Heart right ventricle (tissue), 16 donors: ENCODE measurements around the gene FZR1. TPM values are rescaled to one million over a fixed set of nuclear protein-coding genes. Genes with fewer than 3 reads are reported as not detected.

Source experiments
- ATAC-seq, 8 donors: fragments of 200-7000 bp; cut with Tn5 transposase; one replicate each; pipeline ENCODE4 v1.9.1; 2020; ENCODE audit warnings: mild to moderate bottlenecking in 8 of 8, moderate library complexity in 8 of 8, moderate number of reproducible peaks in 1 of 8
- DNase-seq, 2 donors: peaks; one replicate each; pipeline ENCODE4 v3.0.0-alpha.2; 2020
- H3K27ac ChIP-seq, 10 donors: fragments of 200-600 bp; sonication (generic) in 2 of 10; one replicate each; pipeline versions ENCODE4 v1.5.0 to v1.8.0; 2020 to 2022; ENCODE audit warnings: mild to moderate bottlenecking in 3 of 10
- H3K27me3 ChIP-seq, 7 donors: fragments of 200-600 bp; one replicate each; pipeline ENCODE4 v1.8.0; 2021 to 2022; ENCODE audit warnings: mild to moderate bottlenecking in 2 of 7
- H3K36me3 ChIP-seq, 9 donors: fragments of 200-600 bp; sonication (generic) in 1 of 9; one replicate each; pipeline versions ENCODE4 v1.5.0 to v1.8.0; 2020 to 2022; ENCODE audit warnings: mild to moderate bottlenecking in 2 of 9
- H3K4me1 ChIP-seq, 9 donors: fragments of 200-600 bp; sonication (generic) in 1 of 9; one replicate each; pipeline versions ENCODE4 v1.5.0 to v1.8.0; 2020 to 2022; ENCODE audit warnings: mild to moderate bottlenecking in 4 of 9
- H3K4me3 ChIP-seq, 10 donors: fragments of 200-600 bp; sonication (generic) in 2 of 10; one replicate each; pipeline versions ENCODE4 v1.5.0 to v1.8.0; 2020 to 2022; ENCODE audit warnings: mild to moderate bottlenecking in 7 of 10, moderate library complexity in 2 of 10
- H3K9me3 ChIP-seq, 11 donors: fragments of 200-600 bp in 10 of 11; sonication (generic) in 2 of 11; one replicate each; pipeline versions ENCODE4 v1.5.0 to v1.8.0; 2013 to 2022; ENCODE audit warnings: mild to moderate bottlenecking in 2 of 11, control low read depth in 1 of 11, moderate library complexity in 1 of 11
- CTCF ChIP-seq, 9 donors: fragments of 200-600 bp; sonication (generic) in 2 of 9; IDR thresholded peaks; one replicate each; pipeline versions ENCODE4 v1.5.0 to v1.8.0; 2021 to 2022; ENCODE audit warnings: antibody characterized with exemption in 9 of 9, mild to moderate bottlenecking in 5 of 9, moderate library complexity in 1 of 9
- WGBS, 2 donors: extraction: QIAGEN DNeasy Blood & Tissue Kit; methylation state at CpG; one replicate each; pipeline ENCODE4 v1.1.7; 2013; ENCODE audit warnings: inconsistent platforms in 1 of 2; 5-methylcytosine and 5-hydroxymethylcytosine counted together
- intact Hi-C, 10 donors: fragments of 100-400 bp; cut with DNase I; formaldehyde crosslinking; loops; one replicate each; pipeline versions ENCODE4 v1.11.1 to v1.14.2; 2022
- polyA plus RNA-seq, 2 donors: library from polyadenylated mRNA; stranded (reverse); fragments of 200-250 nt; gene quantifications; one replicate each; pipeline ENCODE4 v1.2.3, GENCODE V29; 2013
- total RNA-seq, 10 donors: library from RNA; stranded (reverse); fragmentation: NEBNext Ultra II Directional in 3 of 10; extraction: Animal tissue kit (Norgen Biotek cat#: 25700) in 3 of 10; gene quantifications; one replicate each; pipeline versions ENCODE4 v1.2.1 to v1.2.4, GENCODE V29; 2021 to 2023
- donor health status: Arrhythmogenic right ventricular cardiomyopathy.
- donor health status: ischemic (EF 13 %, LVEDD 7.1; RV severe dilation, severe dysfunction).
- donor health status: healthy with polysubstance abuse.
- donor health status: DM: no; HTN: yes; CAD: no.
- donor health status: DM: no; HTN: no; CAD: no.
- donor health status: ischemic (EF 25% LVEDD 6.9; RV normal size, moderate dysfunction).
- donor health status: ischemic (EF 25% LVEDD 5.7; RV mildly dilated, moderate dysfunction).
- donor health status: healthy.
- donor health status: DM: yes; HTN: yes; CAD: no.
- donor health status: Ischemic cardiomyopathy.
- donor health status: ischemic (EF 35%, LVEDD 5.7; RV mildly dilated, moderate dysfunction).
- donor health status: nonischemic (EF 11% LVEDD 7.7; RV severe dilation, severe dysfunction).
- donor health status: DM: yes; HTN: yes; CAD: no.
- donor health status: PGD.
- donor health status: ischemic (EF 29% LVEDD 5.4; RV normal size, mild dysfunction).
- donor health status: nonischemic (EF 23%, LVEDD 6.1; RV moderate dilation, normal function).

Gene FZR1
- total and polyA plus RNA-seq, 12 donors: 13.5 to 30.8 (median 24.7) TPM

GRCh38 chr19:3509566-3509989 lies 3.5 kb downstream of the FZR1 start:
- Histone ChIP-seq H3K9me3 (no peaks in the 10 kb centered on the region), H3K36me3 (peaks cover 0 to 34% (median 0%) of the 10 kb centered on the region in 9 donors), H3K27me3 (no peaks in the 10 kb centered on the region), H3K4me1 (peaks cover 12 to 68% (median 34%) of the 10 kb centered on the region in 9 donors), H3K27ac (no peak overlapping the region), H3K4me3 (no peak overlapping the region)
- intact Hi-C loops: loop anchor here in 1 of 10 donors (10.0 kb wide), 1 partner anchor 1575 kb away; no protein-coding TSS in a partner anchor
- 85 to 86% methylated on average over 15 of the region's 15 CpGs for WGBS, 2 donors
- DNase-seq (no peak), ATAC-seq (no peak)
- no peak for TF ChIP-seq CTCF (IDR thresholded peaks at IDR 0.05)

GRCh38 chr19:3510727-3511126 lies 4.6 kb downstream of the FZR1 start:
- no peak for TF ChIP-seq CTCF (IDR thresholded peaks at IDR 0.05)
- H3K27me3 ChIP-seq: no peaks in the 10 kb centered on the region
- H3K36me3 ChIP-seq: peaks cover 0 to 34% (median 0%) of the 10 kb centered on the region in 9 donors
- intact Hi-C loops: no loop called here
- no peaks in the 10 kb centered on the region for H3K9me3 ChIP-seq
- no peak overlapping the region for H3K27ac ChIP-seq
- ATAC-seq (no peak), DNase-seq (no peak)
- peaks cover 12 to 66% (median 26%) of the 10 kb centered on the region in 9 donors for H3K4me1 ChIP-seq
- WGBS, 2 donors: 85 to 88% methylated on average over 22 of the region's 22 CpGs
- no peak overlapping the region for H3K4me3 ChIP-seq

GRCh38 chr19:3511506-3512251 lies 5.6 kb downstream of the FZR1 start:
- Histone ChIP-seq H3K4me3 (no peak overlapping the region), H3K9me3 (no peaks in the 10 kb centered on the region), H3K27me3 (no peaks in the 10 kb centered on the region), H3K27ac (no peak overlapping the region), H3K4me1 (peaks cover 12 to 75% (median 26%) of the 10 kb centered on the region in 9 donors), H3K36me3 (peaks cover 0 to 36% (median 0%) of the 10 kb centered on the region in 9 donors)
- intact Hi-C loops: no loop called here
- WGBS, 2 donors: 81 to 84% methylated on average over 26 of the region's 26 CpGs
- DNase-seq (no peak), ATAC-seq (no peak)
- TF ChIP-seq CTCF (IDR thresholded peaks at IDR 0.05): no peak

GRCh38 chr19:3512562-3513228 lies 6.6 kb downstream of the FZR1 start:
- no peak overlapping the region for H3K4me3 ChIP-seq
- H3K27me3 ChIP-seq: no peaks in the 10 kb centered on the region
- H3K9me3 ChIP-seq: no peaks in the 10 kb centered on the region
- peaks cover 8 to 72% (median 21%) of the 10 kb centered on the region in 9 donors for H3K4me1 ChIP-seq
- WGBS, 2 donors: 76 to 81% methylated on average over 17 of the region's 17 CpGs
- peaks cover 0 to 38% (median 0%) of the 10 kb centered on the region in 9 donors for H3K36me3 ChIP-seq
- TF ChIP-seq CTCF (IDR thresholded peaks at IDR 0.05): no peak
- DNase-seq (no peak), ATAC-seq (peak in 3 of 8 donors; percentile 5 to 45 (median 40))
- no peak overlapping the region for H3K27ac ChIP-seq
- intact Hi-C loops: no loop called here
